ENCODE measurements around the gene SLC3A2. TPM values are rescaled to one million over a fixed set of nuclear protein-coding genes. Genes with fewer than 3 reads are reported as not detected.
A peak's percentile ranks its signal among the peaks of the same experiment; 100 is the strongest.

The SLC3A2 gene
- total and polyA plus RNA-seq, 7 experiments from 2014 or later = 118 to 239 (median 189) TPM

DNA sequence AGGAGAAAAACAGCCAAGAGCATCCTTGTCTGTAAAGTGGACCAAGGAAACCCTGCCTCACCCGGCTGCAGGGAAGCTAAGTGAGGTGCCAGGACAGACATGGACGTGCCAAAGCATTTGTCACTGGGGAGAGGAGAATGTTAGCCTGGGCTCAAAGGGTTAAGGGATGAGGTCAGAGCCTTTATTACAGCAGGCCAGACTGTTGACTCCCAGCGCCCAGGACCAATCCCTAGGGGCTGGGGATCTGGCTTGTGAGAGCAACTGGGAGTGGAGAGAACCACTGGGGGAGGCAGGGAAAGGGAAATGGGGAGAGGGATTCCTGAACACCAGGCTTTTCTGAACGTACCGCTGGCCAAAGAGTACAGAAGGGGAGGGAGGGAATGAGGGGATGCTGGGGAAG, 37.8 kb downstream of the SLC3A2 start:
- Histone ChIP-seq H3K27ac (ENCODE audit: low read depth, low read length) (no peak overlapping the region), H3K4me3 (ENCODE audit: low read length) (no peak overlapping the region), H3K36me3 (ENCODE audit: control insufficient read depth in 2 of 3, insufficient read depth in 3 of 3, low read length in 3 of 3) (no peaks in the 10 kb centered on the region), H3K4me1 (ENCODE audit: control insufficient read depth in 2 of 2, insufficient read depth in 2 of 2, low read length in 2 of 2) (peaks cover 0 to 5% of the 10 kb centered on the region in 2 donors), H3K27me3 (ENCODE audit: control insufficient read depth in 2 of 2, insufficient read depth in 2 of 2, low read length in 2 of 2) (peaks cover 0 to 2% of the 10 kb centered on the region in 2 donors), H3K9me3 (ENCODE audit: control insufficient read depth in 2 of 3, low read length in 3 of 3) (no peaks in the 10 kb centered on the region)
- H3K27ac Mint-ChIP-seq = no peak overlapping the region
- no peaks in the 10 kb centered on the region for H3K36me3 Mint-ChIP-seq
- no peak for ATAC-seq
- H3K4me1 Mint-ChIP-seq = peaks cover 2 to 7% (median 3%) of the 10 kb centered on the region in 7 donors
- POLR2A ChIA-PET = no interaction called here
- H3K4me3 Mint-ChIP-seq = no peak overlapping the region
- CTCF ChIA-PET = interaction anchor here (0.8 kb wide), 1 partner anchor 13 kb away, joined by 3 read pairs; no protein-coding TSS in a partner anchor
- H3K9me3 Mint-ChIP-seq = peaks cover 0 to 1% (median 0%) of the 10 kb centered on the region in 11 donors
- H3K27me3 Mint-ChIP-seq = peaks cover 17 to 57% (median 23%) of the 10 kb centered on the region in 5 donors
- intact Hi-C loops (cut with micrococcal nuclease) = no loop called here
- DNase-seq = no peak

DNA sequence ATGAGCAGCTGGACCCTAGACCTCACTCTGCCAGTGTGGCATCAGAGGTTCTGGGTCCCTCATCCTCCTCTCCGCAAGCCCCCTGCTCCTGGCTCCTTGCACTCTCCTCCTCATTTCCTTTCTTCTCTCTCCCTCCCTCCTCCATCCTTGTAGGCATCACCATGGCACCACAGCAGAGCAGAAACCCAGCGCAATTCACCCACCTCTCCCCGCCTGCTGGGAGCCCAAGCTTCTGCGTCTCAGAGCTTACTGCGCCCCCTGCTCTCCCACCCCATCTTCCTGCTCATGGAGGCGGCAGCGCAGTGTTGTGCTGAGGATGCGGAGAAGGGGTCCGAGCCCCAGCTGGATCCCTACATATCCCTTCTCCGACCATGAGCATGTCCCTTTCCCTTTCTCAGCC, 38.8 kb downstream of the SLC3A2 start:
- peaks cover 0 to 7% of the 10 kb centered on the region in 2 donors for H3K27me3 ChIP-seq (ENCODE audit: control insufficient read depth in 2 of 2, insufficient read depth in 2 of 2, low read length in 2 of 2)
- no peak overlapping the region for H3K4me3 Mint-ChIP-seq
- peaks cover 22 to 65% (median 28%) of the 10 kb centered on the region in 5 donors for H3K27me3 Mint-ChIP-seq
- H3K9me3 Mint-ChIP-seq = peaks cover 0 to 1% (median 0%) of the 10 kb centered on the region in 11 donors
- H3K4me1 ChIP-seq (ENCODE audit: control insufficient read depth in 2 of 2, insufficient read depth in 2 of 2, low read length in 2 of 2) = peaks cover 0 to 9% of the 10 kb centered on the region in 2 donors
- H3K27ac ChIP-seq (ENCODE audit: low read depth, low read length) = no peak overlapping the region
- no peaks in the 10 kb centered on the region for H3K9me3 ChIP-seq (ENCODE audit: control insufficient read depth in 2 of 3, low read length in 3 of 3)
- ChIA-PET POLR2A (no interaction called here), CTCF (interaction anchor here (0.5 kb wide), 1 partner anchor 23 kb away, joined by 3 read pairs; no protein-coding TSS in a partner anchor)
- H3K36me3 Mint-ChIP-seq = no peaks in the 10 kb centered on the region
- ATAC-seq = no peak
- H3K4me1 Mint-ChIP-seq = peaks cover 5 to 13% (median 8%) of the 10 kb centered on the region in 7 donors
- no peak for DNase-seq
- H3K4me3 ChIP-seq (ENCODE audit: low read length) = no peak overlapping the region
- intact Hi-C loops (cut with micrococcal nuclease) = no loop called here
- H3K27ac Mint-ChIP-seq = no peak overlapping the region
- H3K36me3 ChIP-seq (ENCODE audit: control insufficient read depth in 2 of 3, insufficient read depth in 3 of 3, low read length in 3 of 3) = no peaks in the 10 kb centered on the region

DNA sequence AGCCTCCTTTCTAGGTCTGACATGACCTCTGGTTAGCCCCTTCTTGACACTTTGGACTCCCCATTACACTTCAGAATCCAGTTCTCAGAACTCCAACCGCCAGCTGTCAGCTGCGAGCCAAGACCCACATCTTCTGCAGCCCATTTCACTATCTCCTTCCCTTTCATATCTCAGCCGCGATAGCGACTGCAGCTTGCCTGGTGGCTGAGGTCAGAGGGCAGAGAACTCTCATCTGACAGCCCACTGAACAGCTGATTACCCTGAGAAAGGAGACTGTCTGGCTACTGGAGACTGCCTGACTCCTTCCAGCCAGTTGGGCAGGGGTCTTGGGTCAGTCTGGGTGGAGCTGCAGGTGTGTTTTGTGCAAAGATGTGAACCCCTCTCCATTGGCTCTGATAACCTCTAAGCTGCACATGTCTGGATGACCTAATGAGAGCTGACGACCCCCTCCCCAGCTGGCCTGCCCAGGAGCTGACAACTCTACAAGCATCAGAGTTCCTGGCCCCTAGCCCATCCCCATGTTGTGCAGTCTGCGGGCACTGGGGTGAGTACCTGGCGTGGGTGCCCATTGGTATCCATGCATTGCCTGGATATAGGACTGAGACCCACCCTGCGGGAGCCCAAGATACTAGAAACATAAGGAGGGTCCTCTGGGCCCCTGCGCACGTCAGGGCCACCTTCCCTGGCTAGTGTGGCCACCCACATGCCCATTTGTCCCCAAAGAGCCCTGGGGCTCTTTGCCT, 39.4 kb downstream of the SLC3A2 start:
- Histone ChIP-seq H3K36me3 (ENCODE audit: control insufficient read depth in 2 of 3, insufficient read depth in 3 of 3, low read length in 3 of 3) (no peaks in the 10 kb centered on the region), H3K4me3 (ENCODE audit: low read length) (no peak overlapping the region), H3K27me3 (ENCODE audit: control insufficient read depth in 2 of 2, insufficient read depth in 2 of 2, low read length in 2 of 2) (peaks cover 0 to 7% of the 10 kb centered on the region in 2 donors), H3K9me3 (ENCODE audit: control insufficient read depth in 2 of 3, low read length in 3 of 3) (no peaks in the 10 kb centered on the region), H3K27ac (ENCODE audit: low read depth, low read length) (no peak overlapping the region), H3K4me1 (ENCODE audit: control insufficient read depth in 2 of 2, insufficient read depth in 2 of 2, low read length in 2 of 2) (peaks cover 0 to 9% of the 10 kb centered on the region in 2 donors)
- H3K27ac Mint-ChIP-seq = no peak overlapping the region
- DNase-seq (no peak), ATAC-seq (no peak)
- H3K27me3 Mint-ChIP-seq = peaks cover 24 to 69% (median 29%) of the 10 kb centered on the region in 5 donors
- CTCF ChIA-PET = interaction anchor here (0.5 kb wide), 1 partner anchor 23 kb away, joined by 3 read pairs; no protein-coding TSS in a partner anchor
- peaks cover 5 to 13% (median 8%) of the 10 kb centered on the region in 7 donors for H3K4me1 Mint-ChIP-seq
- intact Hi-C loops (cut with micrococcal nuclease) = no loop called here
- H3K36me3 Mint-ChIP-seq = no peaks in the 10 kb centered on the region
- peaks cover 0 to 1% (median 0%) of the 10 kb centered on the region in 11 donors for H3K9me3 Mint-ChIP-seq
- H3K4me3 Mint-ChIP-seq = peak overlapping the region in 1 of 10 donors; percentile 4
- POLR2A ChIA-PET = no interaction called here

DNA sequence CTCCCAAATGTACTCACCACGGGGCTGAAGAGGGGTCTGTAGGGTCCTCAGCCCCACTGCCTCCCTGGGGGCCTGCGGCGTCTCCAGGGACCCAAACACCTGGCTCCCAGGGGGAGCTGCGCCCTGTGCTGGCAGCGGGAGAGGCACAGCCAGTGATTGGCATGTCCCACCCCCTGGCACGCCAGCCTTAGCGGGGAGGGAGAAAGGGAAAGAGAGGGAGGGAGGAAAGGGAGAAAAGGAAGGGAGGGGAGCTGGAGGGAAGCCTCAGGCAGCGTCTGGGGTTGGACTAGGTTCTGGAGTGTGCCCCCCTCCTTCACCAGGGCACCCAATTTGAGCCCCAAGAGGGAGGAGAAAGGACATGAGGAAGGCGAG, 40.5 kb downstream of the SLC3A2 start, which contains the start of gene CHRM1:
Gene CHRM1 (minus strand): TSS at position 163 of the 372 bp plus-strand sequence. CDS start 10,263 bp downstream, outside the sequence.
- H3K27me3 Mint-ChIP-seq = peaks cover 34 to 77% (median 40%) of the 10 kb centered on the region in 5 donors
- no peaks in the 10 kb centered on the region for H3K9me3 ChIP-seq (ENCODE audit: control insufficient read depth in 2 of 3, low read length in 3 of 3)
- peaks cover 0 to 10% of the 10 kb centered on the region in 2 donors for H3K27me3 ChIP-seq (ENCODE audit: control insufficient read depth in 2 of 2, insufficient read depth in 2 of 2, low read length in 2 of 2)
- H3K9me3 Mint-ChIP-seq = peaks cover 0 to 1% (median 0%) of the 10 kb centered on the region in 11 donors
- ATAC-seq = no peak
- peak within 1 kb of the TSS in 1 of 10 donors; percentile 85 for H3K4me3 Mint-ChIP-seq
- intact Hi-C loops (cut with micrococcal nuclease) = no loop called here
- H3K36me3 ChIP-seq (ENCODE audit: control insufficient read depth in 2 of 3, insufficient read depth in 3 of 3, low read length in 3 of 3) = no peaks in the 10 kb centered on the region
- H3K4me1 ChIP-seq (ENCODE audit: control insufficient read depth in 2 of 2, insufficient read depth in 2 of 2, low read length in 2 of 2) = peaks cover 3 to 15% of the 10 kb centered on the region in 2 donors
- POLR2A ChIA-PET = no interaction called here
- no peak within 1 kb of the TSS for H3K27ac ChIP-seq (ENCODE audit: low read depth, low read length)
- DNase-seq = no peak
- CTCF ChIA-PET = no interaction called here
- no peak within 1 kb of the TSS for H3K27ac Mint-ChIP-seq
- peaks cover 8 to 25% (median 17%) of the 10 kb centered on the region in 7 donors for H3K4me1 Mint-ChIP-seq
- no peak within 1 kb of the TSS for H3K4me3 ChIP-seq (ENCODE audit: low read length)
- H3K36me3 Mint-ChIP-seq = no peaks in the 10 kb centered on the region

DNA sequence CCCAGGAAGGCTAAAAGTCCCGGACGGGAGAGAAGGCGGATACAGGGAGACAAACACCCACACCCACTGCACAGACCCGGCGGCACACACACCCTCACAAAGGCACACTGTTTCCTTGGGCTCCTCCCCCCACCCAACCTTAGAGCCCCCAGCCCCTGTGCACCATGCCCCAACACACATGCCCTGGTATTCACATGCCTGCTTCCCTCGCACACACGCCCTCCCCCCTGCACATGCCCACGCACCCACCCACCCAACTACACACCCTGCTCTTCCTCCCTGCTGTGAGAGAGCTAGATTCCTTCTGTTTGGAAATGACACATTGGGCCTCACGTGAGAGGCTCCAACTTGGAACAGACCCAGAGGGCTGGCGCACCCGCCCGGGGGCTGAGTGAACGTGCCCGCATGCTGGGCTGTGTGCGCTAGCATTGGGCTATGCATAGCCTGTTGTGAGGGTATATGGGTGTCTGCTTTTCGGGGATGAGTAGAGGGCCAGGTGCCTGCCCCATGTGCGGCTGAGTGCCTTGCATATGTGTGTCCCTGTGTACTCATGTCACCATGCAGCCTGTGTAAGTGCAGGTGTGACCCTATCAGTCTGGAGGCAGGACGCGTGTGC, 41.0 kb downstream of the SLC3A2 start:
- Histone ChIP-seq H3K9me3 (ENCODE audit: control insufficient read depth in 2 of 3, low read length in 3 of 3) (no peaks in the 10 kb centered on the region), H3K27me3 (ENCODE audit: control insufficient read depth in 2 of 2, insufficient read depth in 2 of 2, low read length in 2 of 2) (peaks cover 0 to 14% of the 10 kb centered on the region in 2 donors), H3K27ac (ENCODE audit: low read depth, low read length) (no peak overlapping the region), H3K4me1 (ENCODE audit: control insufficient read depth in 2 of 2, insufficient read depth in 2 of 2, low read length in 2 of 2) (peaks cover 8 to 20% of the 10 kb centered on the region in 2 donors), H3K4me3 (ENCODE audit: low read length) (no peak overlapping the region), H3K36me3 (ENCODE audit: control insufficient read depth in 2 of 3, insufficient read depth in 3 of 3, low read length in 3 of 3) (no peaks in the 10 kb centered on the region)
- ATAC-seq (no peak), DNase-seq (no peak)
- H3K36me3 Mint-ChIP-seq = no peaks in the 10 kb centered on the region
- intact Hi-C loops (cut with micrococcal nuclease) = no loop called here
- peaks cover 36 to 79% (median 43%) of the 10 kb centered on the region in 5 donors for H3K27me3 Mint-ChIP-seq
- H3K9me3 Mint-ChIP-seq = peaks cover 0 to 1% (median 0%) of the 10 kb centered on the region in 11 donors
- no peak overlapping the region for H3K27ac Mint-ChIP-seq
- CTCF ChIA-PET = no interaction called here
- POLR2A ChIA-PET = no interaction called here
- H3K4me1 Mint-ChIP-seq = peaks cover 8 to 30% (median 21%) of the 10 kb centered on the region in 7 donors
- H3K4me3 Mint-ChIP-seq = no peak overlapping the region

DNA sequence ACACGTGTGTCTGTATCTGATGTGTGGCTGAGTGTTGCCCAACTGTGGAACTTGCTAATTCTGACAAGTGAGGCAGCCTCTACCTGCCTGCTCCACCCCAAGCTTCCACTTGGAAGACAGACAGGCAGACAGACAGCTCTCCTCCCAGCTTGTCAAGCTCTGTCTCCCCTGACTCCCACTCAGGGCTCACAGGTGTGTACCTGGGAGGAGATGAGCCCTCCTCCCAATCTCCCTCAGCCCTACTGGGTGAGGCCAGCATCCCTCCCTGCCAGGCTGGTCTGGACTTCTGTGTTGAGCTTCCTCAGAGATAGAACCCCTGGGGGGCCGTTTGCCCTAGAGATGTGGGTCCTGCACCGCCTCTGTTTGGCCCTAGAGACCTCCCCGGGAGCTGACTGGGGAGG, 41.5 kb downstream of the SLC3A2 start:
- Mint-ChIP-seq H3K4me1 (peaks cover 8 to 32% (median 21%) of the 10 kb centered on the region in 7 donors), H3K9me3 (peaks cover 0 to 1% (median 0%) of the 10 kb centered on the region in 11 donors), H3K27me3 (peaks cover 36 to 80% (median 43%) of the 10 kb centered on the region in 5 donors), H3K27ac (peak overlapping the region in 1 of 9 donors; percentile 63), H3K4me3 (peak overlapping the region in 8 of 10 donors; percentile 1 to 88 (median 58)), H3K36me3 (no peaks in the 10 kb centered on the region)
- Histone ChIP-seq H3K27me3 (ENCODE audit: control insufficient read depth in 2 of 2, insufficient read depth in 2 of 2, low read length in 2 of 2) (peaks cover 0 to 14% of the 10 kb centered on the region in 2 donors), H3K4me3 (ENCODE audit: low read length) (no peak overlapping the region), H3K27ac (ENCODE audit: low read depth, low read length) (no peak overlapping the region), H3K36me3 (ENCODE audit: control insufficient read depth in 2 of 3, insufficient read depth in 3 of 3, low read length in 3 of 3) (no peaks in the 10 kb centered on the region), H3K4me1 (ENCODE audit: control insufficient read depth in 2 of 2, insufficient read depth in 2 of 2, low read length in 2 of 2) (peaks cover 9 to 23% of the 10 kb centered on the region in 2 donors), H3K9me3 (ENCODE audit: control insufficient read depth in 2 of 3, low read length in 3 of 3) (no peaks in the 10 kb centered on the region)
- intact Hi-C loops (cut with micrococcal nuclease) = no loop called here
- POLR2A ChIA-PET = interaction anchor here (0.5 kb wide), 1 partner anchor 44 kb away, joined by 3 read pairs; no protein-coding TSS in a partner anchor
- ATAC-seq (no peak), DNase-seq (no peak)
- CTCF ChIA-PET = no interaction called here
